Panc1 (cell line): ENCODE data around the gene MAGEH1. TPM values are rescaled to one million over a fixed set of nuclear protein-coding genes. Genes with fewer than 3 reads are reported as not detected.

Experiments
- ATAC-seq: fragments of 200-7000 bp; cut with Tn5 transposase; 2 replicates; pipeline ENCODE4 v1.9.1; 2020; ENCODE audit warnings: mild to moderate bottlenecking, moderate library complexity
- BruUV-seq: library from RNA; stranded (reverse); fragments of 400-500 nt; replicated peaks from 2 replicates; lab custom pipeline; 2021; lab: Mats Ljungman, UMichigan
- CTCF ChIA-PET: fragments of 300-600 bp; sonication (Branson Sonifier 250); formaldehyde crosslinking; loops from one replicate; lab custom pipeline; 2022; ENCODE audit warnings: antibody characterized with exemption; lab: Charles Lee
- POLR2A ChIA-PET: fragments of 300-600 bp; sonication (Branson Sonifier 250); formaldehyde crosslinking; loops from one replicate; lab custom pipeline; 2022; ENCODE audit warnings: antibody characterized with exemption; lab: Charles Lee
- DNase-seq: peaks from one replicate; pipeline ENCODE4 v3.0.0-alpha.2; 2010; ENCODE audit warnings: low read depth, low spot score
- H3K27ac ChIP-seq: 2 replicates; pipeline ENCODE4 v1.5.1; 2011; ENCODE audit warnings: mild to moderate bottlenecking, low read length, inconsistent platforms
- H3K27me3 ChIP-seq: fragments of 200-500 bp; sonication (Bioruptor generic); 2 replicates; pipeline ENCODE4 v1.6.0; 2014; ENCODE audit warnings: low read length, inconsistent platforms; ENCODE audit not compliant: control insufficient read depth, insufficient read depth
- H3K36me3 ChIP-seq: fragments of 200-500 bp; sonication (Bioruptor generic); 2 replicates; pipeline ENCODE4 v1.5.1; 2014; ENCODE audit warnings: inconsistent platforms, mild to moderate bottlenecking, low read length, moderate library complexity; ENCODE audit not compliant: control insufficient read depth, insufficient read depth
- H3K4me1 ChIP-seq: 2 replicates; pipeline ENCODE4 v1.5.1; 2011; ENCODE audit warnings: inconsistent platforms, mild to moderate bottlenecking, low read length, moderate library complexity; ENCODE audit not compliant: control insufficient read depth, insufficient read depth
- H3K4me3 ChIP-seq, 2 experiments: 2 replicates each; pipeline ENCODE4 v1.5.1; 2011 to 2012; ENCODE audit warnings: low read depth in 2 of 2, low read length in 2 of 2, mild to moderate bottlenecking in 2 of 2, inconsistent platforms in 1 of 2, moderate library complexity in 1 of 2
- H3K9me3 ChIP-seq: fragments of 200-500 bp; sonication (Bioruptor generic); 2 replicates; pipeline ENCODE4 v1.5.1; 2014; ENCODE audit warnings: low read depth, mild to moderate bottlenecking, inconsistent platforms, low read length, moderate library complexity; ENCODE audit not compliant: control insufficient read depth, insufficient read depth
- CTCF ChIP-seq: fragments of 450-650 bp; IDR thresholded peaks from 2 replicates; pipeline ENCODE4 v1.5.1; 2017; ENCODE audit warnings: mild to moderate bottlenecking
- POLR2AphosphoS5 ChIP-seq: IDR thresholded peaks from 2 replicates; pipeline ENCODE4 v1.6.1; 2012; ENCODE audit warnings: mild to moderate bottlenecking, low read depth, low read length, moderate library complexity
- REST ChIP-seq, 2 experiments: IDR thresholded peaks; 2 replicates each; pipeline ENCODE4 v1.6.1; 2011 to 2012; ENCODE audit warnings: low read depth in 2 of 2, control low read depth in 1 of 2, low read length in 1 of 2, mild to moderate bottlenecking in 1 of 2, moderate library complexity in 1 of 2; ENCODE audit not compliant: insufficient read depth in 1 of 2
- SIN3A ChIP-seq: IDR thresholded peaks from 2 replicates; pipeline ENCODE4 v1.6.1; 2012; ENCODE audit warnings: low read depth, mild to moderate bottlenecking, low read length, moderate library complexity, borderline replicate concordance; ENCODE audit not compliant: insufficient read depth
- in situ Hi-C: cut with HindIII; loops from 2 replicates; pipeline ENCODE4 v1.10.0; 2016; ENCODE audit warnings: low sequenced_read_pairs, low pct_unique_long_range_greater_than_20kb
- intact Hi-C: fragments of 100-400 bp; cut with micrococcal nuclease; formaldehyde crosslinking; loops from one replicate; pipeline ENCODE4 v1.10.0; 2022; ENCODE audit not compliant: unreplicated experiment
- total RNA-seq: library from RNA; stranded (reverse); gene quantifications from one replicate; pipeline ENCODE4 v1.2.1, GENCODE V29; 2021; ENCODE audit not compliant: unreplicated experiment

Gene MAGEH1
- total RNA-seq, 1 experiment from 2014 or later, result 5.7 TPM

GRCh38 chrX:55488006-55488592, 36.2 kb downstream of the MAGEH1 start:
- Histone ChIP-seq H3K4me1 (no peaks in the 10 kb centered on the region), H3K36me3 (no peaks in the 10 kb centered on the region), H3K27ac (peak overlapping the region; percentile 57; the same call in 1 of the 2 replicates), H3K9me3 (no peaks in the 10 kb centered on the region), H3K27me3 (no peaks in the 10 kb centered on the region), H3K4me3 (peak overlapping the region; percentile 65 to 86)
- BruUV-seq, result no TSS peak
- no peak for ATAC-seq
- POLR2A ChIA-PET, result no interaction called here
- no peak for DNase-seq
- intact Hi-C loops, result no loop called here
- in situ Hi-C loops, result no loop called here
- TF ChIP-seq REST (IDR thresholded peaks at IDR 0.05; ENCODE audit: insufficient read depth in 1 of 2, low read depth in 2 of 2, low read length in 1 of 2), result no peak
- TF ChIP-seq CTCF, result no peak
- TF ChIP-seq SIN3A, result no peak
- CTCF ChIA-PET, result no interaction called here

GRCh38 chrX:55488593-55489313, 36.8 kb downstream of the MAGEH1 start:
- Histone ChIP-seq H3K27me3 (no peaks in the 10 kb centered on the region), H3K4me3 (peak overlapping the region; percentile 65 to 86), H3K4me1 (no peaks in the 10 kb centered on the region), H3K27ac (peak overlapping the region; percentile 74), H3K36me3 (no peaks in the 10 kb centered on the region), H3K9me3 (no peaks in the 10 kb centered on the region)
- in situ Hi-C loops (no loop called here), intact Hi-C loops (no loop called here)
- no TSS peak for BruUV-seq
- DNase-seq, result no peak
- ChIA-PET CTCF (interaction anchor here (0.7 kb wide), 1 partner anchor 37 kb away, joined by 3 read pairs; the partner anchor contains the start of gene MAGEH1), POLR2A (no interaction called here)
- no peak for TF ChIP-seq POLR2AphosphoS5
- no peak for TF ChIP-seq CTCF
- 0 out of 2 replicates have a peak, but pooled peaks have one; percentile 45 for TF ChIP-seq SIN3A
- TF ChIP-seq REST (IDR thresholded peaks at IDR 0.05; ENCODE audit: insufficient read depth in 1 of 2, low read depth in 2 of 2, low read length in 1 of 2), result no peak
- peak; percentile 87 for ATAC-seq
